GM18505 (cell line): ENCODE results near the gene HS6ST1.

Experiments
- ATAC-seq: cut with Tn5 transposase; IDR thresholded peaks from one replicate; pipeline ENCODE4 v1.9.1; 2021; ENCODE audit not compliant: unreplicated experiment
- POLR2A ChIP-seq: IDR thresholded peaks from 4 replicates; pipeline ENCODE4 v1.6.1; 2011; ENCODE audit warnings: borderline replicate concordance; ENCODE audit not compliant: insufficient read depth, insufficient read length; ENCODE audit errors: extremely low read depth

Gene HS6ST1

GRCh38 chr2:128358941-128359731 is 40.5 kb upstream of the HS6ST1 start:
- no peak for ATAC-seq
- TF ChIP-seq POLR2A: no peak

- no peak for ATAC-seq
- no peak for TF ChIP-seq POLR2A
Observed at GRCh38 chr2:128357506-128358370, 39.1 kb upstream of the HS6ST1 start.

- no peak for TF ChIP-seq POLR2A
- ATAC-seq: no peak
Observed at GRCh38 chr2:128356127-128356526, 37.5 kb upstream of the HS6ST1 start.

GRCh38 chr2:128354726-128355470 is 36.2 kb upstream of the HS6ST1 start:
- ATAC-seq: no peak
- TF ChIP-seq POLR2A: no peak

GRCh38 chr2:128354161-128354560 is 35.5 kb upstream of the HS6ST1 start:
- no peak for TF ChIP-seq POLR2A
- no peak for ATAC-seq

GRCh38 chr2:128350736-128351135 is 32.1 kb upstream of the HS6ST1 start:
- no peak for TF ChIP-seq POLR2A
- ATAC-seq: no peak

GRCh38 chr2:128348701-128349100 is 30.0 kb upstream of the HS6ST1 start:
- no peak for ATAC-seq
- TF ChIP-seq POLR2A: no peak

GRCh38 chr2:128347701-128348539 is 29.3 kb upstream of the HS6ST1 start:
- no peak for TF ChIP-seq POLR2A
- ATAC-seq: no peak

- no peak for TF ChIP-seq POLR2A
- no peak for ATAC-seq
Observed at GRCh38 chr2:128347171-128347558, 28.5 kb upstream of the HS6ST1 start.

GRCh38 chr2:128346291-128347170 is 27.9 kb upstream of the HS6ST1 start:
- ATAC-seq: no peak
- TF ChIP-seq POLR2A: no peak

GRCh38 chr2:128345436-128346165 is 26.9 kb upstream of the HS6ST1 start:
- TF ChIP-seq POLR2A: no peak
- ATAC-seq: no peak
